Ovary (tissue), 9 donors: ENCODE measurements around the gene NFIB. TPM values are rescaled to one million over a fixed set of nuclear protein-coding genes. Genes with fewer than 3 reads are reported as not detected.

Source experiments
- DNase-seq, 5 donors: peaks; one replicate each; pipeline ENCODE4 v3.0.0-alpha.2; 2019 to 2020
- H3K27ac ChIP-seq, 2 donors: fragments of 200-600 bp; one replicate each; pipeline versions ENCODE4 v1.5.1 to v1.8.0; 2019 to 2022
- H3K27me3 ChIP-seq: fragments of 200-600 bp; one replicate; pipeline ENCODE4 v1.8.0; 2022
- H3K36me3 ChIP-seq: fragments of 200-600 bp; sonication (generic); one replicate; pipeline ENCODE4 v1.5.1; 2019
- H3K4me1 ChIP-seq: one replicate; pipeline ENCODE4 v1.8.1; 2013; ENCODE audit warnings: mild to moderate bottlenecking, moderate library complexity; ENCODE audit not compliant: insufficient read depth
- H3K4me3 ChIP-seq: fragments of 200-600 bp; sonication (generic); one replicate; pipeline ENCODE4 v1.5.1; 2017
- H3K9me3 ChIP-seq, 2 donors: fragments of 200-600 bp in 1 of 2; sonication (generic) in 1 of 2; one replicate each; pipeline versions ENCODE4 v1.5.1 to v1.8.1; 2013 to 2019; ENCODE audit warnings: mild to moderate bottlenecking in 1 of 2, moderate library complexity in 1 of 2
- CTCF ChIP-seq, 3 donors: fragments of 450-650 bp in 2 of 3; fragments of 200-600 bp in 1 of 3; IDR thresholded peaks; one replicate each; pipeline versions ENCODE4 v1.5.1 to v1.8.0; 2016 to 2022; ENCODE audit warnings: antibody characterized with exemption in 3 of 3, mild to moderate bottlenecking in 1 of 3
- EP300 ChIP-seq: sonication (generic); formaldehyde crosslinking; IDR thresholded peaks from one replicate; pipeline ENCODE4 v1.6.1; 2017; ENCODE audit warnings: antibody characterized with exemption
- POLR2A ChIP-seq: fragments of 450-650 bp; IDR thresholded peaks from one replicate; pipeline ENCODE4 v1.6.1; 2017; ENCODE audit warnings: antibody characterized with exemption, mild to moderate bottlenecking, moderate library complexity
- WGBS, 3 donors: extraction: QIAGEN DNeasy Blood & Tissue Kit in 1 of 3; methylation state at CpG; one replicate each; pipeline versions ENCODE4 v1.1.5 to v1.1.7; 2013 to 2017; 5-methylcytosine and 5-hydroxymethylcytosine counted together
- intact Hi-C, 4 donors: fragments of 100-400 bp; cut with DNase I; formaldehyde crosslinking; loops; one replicate each; pipeline versions ENCODE4 v1.11.0 to v1.15.1; 2022 to 2023
- polyA plus RNA-seq, 2 donors: library from polyadenylated mRNA; stranded (reverse); fragments of 200-250 nt in 1 of 2; fragments of 350-450 nt in 1 of 2; fragmentation: Illumina TruSeq in 1 of 2; extraction: RNeasy Lipid Tissue Mini Kit (QIAGEN cat#74804) in 1 of 2; gene quantifications; one replicate each; pipeline ENCODE4 v1.2.3, GENCODE V29; 2013 to 2014
- total RNA-seq, 7 donors: library from RNA; depleted of rRNA in 2 of 7; stranded (reverse); fragments of >200 nt in 2 of 7; fragmentation: NEBNext Ultra II Directional in 3 of 7; extraction: Animal tissue kit (Norgen Biotek cat#: 25700) in 3 of 7; gene quantifications; one replicate each; pipeline versions ENCODE4 v1.1.0 to v1.2.4, GENCODE V29; 2016 to 2023
- donor health status: DM: no; HTN: no; CAD: no; lungs with moderate emphysema.
- donor health status: DM: no; HTN: no; CAD: no.
- donor health status: Bipolar disorder and iron deficiency.
- donor health status: DM: yes; HTN: yes; CAD: no.
- donor health status: DM: no; HTN: no; CAD: no.
- donor health status: DM: yes; HTN: yes; CAD: no.

NFIB gene
- total and polyA plus RNA-seq, 9 donors: 8.7 to 111 (median 53.2) TPM

- H3K4me1 ChIP-seq: no peaks in the 10 kb centered on the region
- WGBS, 3 donors: 94 to 96% (median 95%) methylated on average over 4 of the region's 4 CpGs
- no peak overlapping the region for H3K4me3 ChIP-seq
- no peaks in the 10 kb centered on the region for H3K9me3 ChIP-seq
- H3K27ac ChIP-seq: no peak overlapping the region
- H3K27me3 ChIP-seq: no peaks in the 10 kb centered on the region
- TF ChIP-seq POLR2A (no peak), EP300 (no peak), CTCF (IDR thresholded peaks at IDR 0.05) (no peak)
- intact Hi-C loops: no loop called here
- no peak for DNase-seq
- no peaks in the 10 kb centered on the region for H3K36me3 ChIP-seq
Observed at GRCh38 chr9:14066032-14066431, 247.9 kb downstream of the NFIB start.

GRCh38 chr9:14064940-14065339 lies 249.0 kb downstream of the NFIB start:
- Histone ChIP-seq H3K27me3 (no peaks in the 10 kb centered on the region), H3K4me3 (no peak overlapping the region), H3K27ac (no peak overlapping the region), H3K9me3 (no peaks in the 10 kb centered on the region), H3K36me3 (no peaks in the 10 kb centered on the region), H3K4me1 (no peaks in the 10 kb centered on the region)
- no peak for DNase-seq
- intact Hi-C loops: no loop called here
- no peak for TF ChIP-seq CTCF (IDR thresholded peaks at IDR 0.05)
- TF ChIP-seq EP300: no peak
- no peak for TF ChIP-seq POLR2A
- WGBS, 3 donors: 89 to 94% (median 92%) methylated on average over 2 of the region's 2 CpGs

- H3K27ac ChIP-seq: no peak overlapping the region
- intact Hi-C loops: no loop called here
- H3K4me1 ChIP-seq: no peaks in the 10 kb centered on the region
Observed at GRCh38 chr9:14063756-14064155, 250.2 kb downstream of the NFIB start.

GRCh38 chr9:14062586-14063221 lies 251.2 kb downstream of the NFIB start:
- intact Hi-C loops: no loop called here

More at GRCh38 chr9:14063756-14064155, 250.2 kb downstream of the NFIB start:
- TF ChIP-seq EP300: no peak
- TF ChIP-seq POLR2A: no peak
- no peak for TF ChIP-seq CTCF (IDR thresholded peaks at IDR 0.05)
- no peaks in the 10 kb centered on the region for H3K27me3 ChIP-seq
- WGBS, 3 donors: 52 to 74% (median 62%) methylated on average over 1 of the region's 1 CpG
- H3K9me3 ChIP-seq: no peaks in the 10 kb centered on the region
- no peaks in the 10 kb centered on the region for H3K36me3 ChIP-seq
- DNase-seq: no peak
- no peak overlapping the region for H3K4me3 ChIP-seq

More at GRCh38 chr9:14062586-14063221, 251.2 kb downstream of the NFIB start:
- Histone ChIP-seq H3K4me3 (no peak overlapping the region), H3K36me3 (no peaks in the 10 kb centered on the region), H3K27me3 (no peaks in the 10 kb centered on the region), H3K4me1 (no peaks in the 10 kb centered on the region), H3K27ac (no peak overlapping the region), H3K9me3 (no peaks in the 10 kb centered on the region)
- 56 to 72% (median 65%) methylated on average over 9 of the region's 9 CpGs for WGBS, 3 donors
- no peak for TF ChIP-seq EP300
- TF ChIP-seq POLR2A: no peak
- TF ChIP-seq CTCF (IDR thresholded peaks at IDR 0.05): no peak
- no peak for DNase-seq
